ENCODE measurements around the gene ADCY7.

The ADCY7 gene

GRCh38 chr16:50251375-50252081 is 14.8 kb upstream of the ADCY7 start:
- DNase-seq: no peak

DNA sequence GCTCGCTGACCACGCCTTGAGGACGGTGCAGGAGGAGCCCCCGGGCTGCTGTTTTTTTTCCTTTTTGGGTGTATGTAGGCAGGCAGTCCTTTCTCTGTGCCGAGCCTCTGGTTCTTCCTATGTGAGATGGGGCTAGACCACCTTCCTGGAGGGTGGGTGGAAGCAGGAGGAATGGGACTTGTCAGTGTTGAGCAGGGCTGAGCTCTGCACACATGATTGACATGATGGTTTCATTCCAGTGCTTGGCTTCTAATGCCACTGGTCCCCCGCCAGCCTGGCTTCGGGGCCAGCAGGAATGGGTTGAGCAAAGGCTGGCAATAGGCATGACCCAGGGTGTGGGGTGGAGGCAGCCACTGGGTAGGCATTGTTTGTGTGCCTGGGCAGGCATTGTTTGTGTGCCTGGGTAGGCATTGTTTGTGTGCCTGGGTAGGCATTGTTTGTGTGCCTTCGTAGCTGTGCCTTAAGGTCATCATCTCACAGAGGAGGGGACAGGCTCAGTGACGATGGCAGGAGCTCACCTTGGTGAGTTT is 14.2 kb upstream of the ADCY7 start:
- DNase-seq: no peak

- no peak for DNase-seq
These were observed 13.4 kb upstream of the ADCY7 start for GRCh38 chr16:50252874-50253513.

DNA sequence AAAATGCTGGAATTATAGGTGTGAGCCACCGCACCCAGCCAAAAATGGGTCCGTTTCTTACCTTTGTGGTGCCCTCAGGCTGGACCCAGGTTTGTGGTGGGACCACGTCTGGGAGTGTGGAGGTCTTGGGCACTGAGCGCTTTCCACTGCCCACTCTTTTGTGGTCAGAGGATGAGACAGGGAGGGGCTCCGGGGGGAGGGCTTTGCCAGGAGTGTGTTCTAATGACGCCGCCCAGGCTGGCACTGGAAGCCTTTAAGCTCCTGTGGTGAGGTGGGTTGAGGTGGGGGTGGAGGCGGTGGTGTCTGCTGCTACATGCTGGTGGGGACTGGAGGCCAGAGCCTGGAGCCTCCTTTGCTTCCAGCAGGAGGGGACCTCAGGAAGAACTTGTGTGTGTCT is 12.8 kb upstream of the ADCY7 start:
- no peak for DNase-seq

DNA sequence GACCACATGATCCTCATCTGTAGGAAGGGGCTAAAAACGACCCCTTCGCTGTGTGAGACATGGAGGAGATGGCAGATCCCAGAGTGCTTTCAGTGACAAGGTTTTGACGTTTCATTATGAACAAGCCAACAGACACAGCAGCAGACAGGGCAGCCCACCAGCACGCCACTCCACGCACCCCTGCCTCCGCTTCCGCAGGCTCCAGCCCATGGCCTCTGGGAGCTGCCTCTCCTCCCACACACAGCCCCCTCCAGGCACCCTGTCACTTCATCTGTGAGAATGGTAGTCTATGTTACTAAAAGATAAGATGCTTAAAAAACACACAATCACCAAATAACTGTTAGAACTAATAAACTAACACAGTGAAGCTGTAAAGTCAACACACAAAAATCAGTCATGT is 12.3 kb upstream of the ADCY7 start:
- DNase-seq: no peak

DNA sequence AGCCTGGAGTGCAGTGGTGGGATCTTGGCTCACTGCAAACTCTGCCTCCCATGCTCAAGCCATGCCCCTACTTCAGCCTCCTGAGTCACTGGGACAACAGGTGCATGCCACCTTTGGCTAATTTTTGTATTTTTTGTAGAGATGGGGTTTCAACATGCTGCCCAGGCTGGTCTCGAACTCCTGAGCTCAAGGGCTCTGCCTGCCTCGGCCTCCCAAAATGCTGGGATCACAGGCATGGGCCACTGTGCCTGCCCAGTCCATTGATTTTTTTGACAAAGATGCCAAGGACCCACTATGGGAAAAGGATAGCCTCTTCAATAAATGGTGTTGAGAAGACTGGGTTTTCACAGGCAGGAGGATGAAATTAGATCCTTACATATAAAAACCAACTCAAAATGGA is 10.8 kb upstream of the ADCY7 start:
- no peak for DNase-seq

DNA sequence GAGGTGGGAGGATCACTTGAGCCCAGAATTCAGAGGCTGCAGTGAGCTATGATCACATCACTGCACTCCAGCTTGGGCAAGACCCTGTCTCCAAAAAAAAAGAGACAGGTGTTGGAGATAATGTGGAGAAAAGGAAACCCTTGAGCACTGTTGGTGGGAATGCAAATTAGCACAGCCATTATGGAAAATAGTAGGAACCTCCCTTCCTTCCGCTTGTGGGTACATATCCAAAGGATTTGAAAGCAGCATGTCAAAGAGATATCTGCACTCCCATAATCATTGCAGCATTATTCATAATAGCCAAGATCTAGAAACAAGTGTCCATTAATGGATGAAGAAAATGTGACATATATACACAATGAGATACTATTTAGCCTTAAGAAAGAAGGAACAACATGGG is 9.7 kb upstream of the ADCY7 start:
- DNase-seq: no peak

- no peak for DNase-seq
These were observed 8.5 kb upstream of the ADCY7 start for GRCh38 chr16:50257876-50258275.

DNA sequence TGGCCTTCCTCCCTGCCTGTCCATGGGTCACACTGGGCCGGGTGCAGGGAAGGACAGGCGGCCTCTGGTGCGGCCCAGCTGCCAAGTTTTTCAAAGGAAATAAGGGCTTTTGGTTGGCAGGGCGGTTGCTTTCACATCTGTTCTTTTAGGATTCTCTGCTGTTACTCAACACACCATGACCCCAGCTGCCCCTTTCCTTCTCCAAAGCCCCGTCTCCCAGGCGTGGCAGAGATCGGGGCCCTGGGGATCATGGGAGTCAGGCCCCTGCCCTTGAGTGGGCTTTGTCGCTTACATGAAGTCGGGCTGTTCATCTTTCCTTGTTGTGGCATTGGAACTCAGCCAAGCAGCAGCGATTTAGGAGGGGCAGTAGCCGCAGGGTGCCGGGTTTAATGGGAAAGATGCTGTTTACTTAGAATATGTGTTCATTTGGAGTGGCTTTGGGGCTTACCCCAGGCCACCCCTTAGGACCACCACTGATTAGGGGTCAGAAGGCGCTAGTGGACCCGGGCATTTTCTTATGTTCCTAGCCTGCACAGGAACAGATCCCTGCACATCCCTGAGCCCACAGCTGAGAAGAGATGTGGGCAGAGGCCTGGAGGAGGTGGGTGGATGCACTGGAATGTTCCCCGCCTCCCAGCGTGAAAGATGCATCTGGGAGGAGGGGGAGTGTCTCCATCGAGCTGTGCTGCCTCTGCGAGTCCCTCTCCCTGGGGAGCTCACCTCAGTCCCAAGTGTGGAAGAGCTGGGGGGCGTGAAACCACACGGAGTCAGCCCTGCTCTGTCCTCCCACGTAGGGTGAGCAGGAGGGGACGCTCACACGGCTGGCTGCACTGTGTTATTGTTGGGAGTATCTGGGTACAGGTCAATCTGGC is 6.8 kb upstream of the ADCY7 start:
- DNase-seq: no peak

GRCh38 chr16:50260206-50261159 is 5.9 kb upstream of the ADCY7 start:
- DNase-seq: no peak

- no peak for DNase-seq
These were observed 5.1 kb upstream of the ADCY7 start for GRCh38 chr16:50261160-50261706.

DNA sequence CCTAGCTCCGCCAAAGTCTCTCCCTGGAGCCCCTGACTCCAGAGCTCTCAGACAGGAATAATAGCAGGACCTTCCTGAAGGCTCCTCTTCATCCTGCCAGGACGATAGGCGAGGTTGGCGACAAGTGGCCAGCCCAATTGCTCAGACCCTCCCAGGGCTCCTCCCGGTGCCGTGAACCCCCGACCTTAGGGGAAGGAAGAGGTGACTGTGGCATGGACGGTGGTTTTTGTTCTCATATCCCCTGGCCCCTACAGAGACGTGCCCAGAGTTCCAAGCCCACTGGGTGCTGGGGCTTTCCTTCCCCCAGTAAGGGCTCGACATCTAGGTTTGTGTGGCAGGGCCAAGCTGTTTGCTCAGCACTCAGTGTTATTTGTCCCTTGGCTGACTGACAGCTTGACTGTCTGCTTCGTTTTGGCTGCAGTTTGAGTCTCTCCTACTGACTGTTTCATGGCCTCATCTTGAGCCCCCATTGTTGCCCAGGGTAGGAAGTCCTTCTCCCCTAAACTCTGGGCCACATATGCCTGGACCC is 4.6 kb upstream of the ADCY7 start:
- DNase-seq: no peak

DNA sequence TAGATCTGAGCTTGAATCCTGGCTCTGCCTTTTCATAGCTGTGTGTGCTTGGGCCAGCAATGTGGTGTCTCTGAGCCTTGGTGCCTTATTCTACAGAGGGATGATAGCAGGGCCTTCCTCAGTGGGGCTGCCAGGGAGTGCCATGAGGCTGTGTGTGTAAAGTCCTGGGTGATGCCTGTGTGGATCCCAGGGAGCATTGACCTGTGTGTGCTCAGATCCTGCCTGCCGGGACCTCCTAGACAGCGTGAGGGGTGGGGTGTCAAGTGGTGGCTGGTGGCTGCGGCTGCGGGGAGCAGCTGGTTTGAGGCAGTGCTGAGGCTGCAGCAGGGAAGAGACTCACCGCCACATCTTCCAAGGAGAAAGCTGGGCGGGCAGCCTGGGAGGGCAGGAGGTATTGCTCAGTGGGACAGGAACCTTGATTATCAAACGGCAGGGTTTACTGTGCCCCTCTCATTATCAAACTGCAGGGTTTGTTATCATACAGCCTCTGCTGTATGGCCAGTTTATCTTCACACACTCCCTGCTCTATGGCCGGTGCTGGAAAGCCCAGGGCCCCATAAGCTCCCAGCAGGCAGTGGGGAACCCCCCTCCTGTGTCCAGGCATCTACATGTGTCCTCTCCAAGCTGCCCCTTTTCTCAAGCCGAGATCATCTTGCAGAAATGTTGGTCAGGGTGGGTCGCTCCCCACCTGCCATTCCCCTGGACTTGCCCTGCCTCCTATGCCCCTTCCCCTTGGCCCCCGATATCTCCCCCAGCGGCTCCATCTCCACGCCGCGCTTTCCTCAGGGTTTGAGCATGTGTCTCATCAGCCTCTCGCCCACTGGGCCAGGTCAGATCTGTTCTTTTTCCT is 3.1 kb upstream of the ADCY7 start:
- no peak for DNase-seq

- DNase-seq: no peak
These were observed 2.1 kb upstream of the ADCY7 start for GRCh38 chr16:50263940-50264929.

DNA sequence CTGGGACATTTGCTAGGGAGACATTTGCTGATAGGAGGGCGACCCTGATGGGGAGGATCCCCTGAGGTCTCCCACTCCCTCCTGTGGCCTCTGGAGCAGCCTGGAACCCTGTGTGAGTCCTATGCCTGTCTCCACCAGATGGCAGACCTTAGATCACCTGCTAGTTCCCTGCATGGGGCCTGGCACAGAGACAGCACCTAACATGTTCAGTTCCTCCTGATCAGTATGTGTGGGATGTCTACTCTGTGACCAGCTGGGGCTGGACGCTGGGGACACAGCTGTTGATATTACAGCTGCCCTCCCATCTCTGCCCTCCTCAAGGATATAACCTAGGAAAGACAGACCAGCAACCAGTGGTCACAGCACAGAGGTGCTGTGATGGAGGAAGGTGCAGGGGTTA is 1.1 kb upstream of the ADCY7 start:
- no peak for DNase-seq

GRCh38 chr16:50265716-50266336 is 525 bp upstream of the ADCY7 start:
- DNase-seq: no peak

- DNase-seq: no peak
These were observed 840 bp downstream of the ADCY7 start for GRCh38 chr16:50267151-50267631.

- no peak for DNase-seq
These were observed 1.3 kb downstream of the ADCY7 start for GRCh38 chr16:50267651-50268050.

DNA sequence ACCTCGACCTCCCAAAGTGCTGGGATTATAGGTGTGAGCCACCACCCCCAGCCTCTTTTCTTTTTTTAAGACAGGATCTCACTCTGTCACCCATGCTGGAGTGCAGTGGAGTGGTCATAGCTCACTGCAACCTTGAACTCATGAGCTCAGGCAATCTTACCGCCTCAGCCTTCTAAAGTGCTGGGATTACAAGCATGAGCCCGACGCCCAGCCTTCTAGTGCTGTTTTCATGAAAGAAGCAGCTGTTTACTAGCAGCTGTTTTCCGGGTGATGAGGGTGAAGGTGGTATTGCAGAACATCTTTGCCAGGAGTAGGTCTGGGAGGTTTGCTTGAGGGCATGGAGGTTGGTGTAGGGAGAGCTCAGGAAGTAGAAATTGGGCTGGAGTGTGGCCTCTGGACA is 2.0 kb downstream of the ADCY7 start:
- DNase-seq: no peak

Data from cerebellar nuclear complex (tissue), 1 donor.